Measurements from ENCODE around the gene ITGA3.

The ITGA3 gene

GRCh38 chr17:50132104-50132794 is 76.3 kb downstream of the ITGA3 start:
- DNase-seq = no peak

- no peak for DNase-seq
Measured at GRCh38 chr17:50133028-50133768, 77.3 kb downstream of the ITGA3 start.

- DNase-seq = no peak
Measured at GRCh38 chr17:50133769-50134099, 77.8 kb downstream of the ITGA3 start.

- no peak for DNase-seq
Measured at GRCh38 chr17:50134206-50135110, 78.5 kb downstream of the ITGA3 start.

DNA sequence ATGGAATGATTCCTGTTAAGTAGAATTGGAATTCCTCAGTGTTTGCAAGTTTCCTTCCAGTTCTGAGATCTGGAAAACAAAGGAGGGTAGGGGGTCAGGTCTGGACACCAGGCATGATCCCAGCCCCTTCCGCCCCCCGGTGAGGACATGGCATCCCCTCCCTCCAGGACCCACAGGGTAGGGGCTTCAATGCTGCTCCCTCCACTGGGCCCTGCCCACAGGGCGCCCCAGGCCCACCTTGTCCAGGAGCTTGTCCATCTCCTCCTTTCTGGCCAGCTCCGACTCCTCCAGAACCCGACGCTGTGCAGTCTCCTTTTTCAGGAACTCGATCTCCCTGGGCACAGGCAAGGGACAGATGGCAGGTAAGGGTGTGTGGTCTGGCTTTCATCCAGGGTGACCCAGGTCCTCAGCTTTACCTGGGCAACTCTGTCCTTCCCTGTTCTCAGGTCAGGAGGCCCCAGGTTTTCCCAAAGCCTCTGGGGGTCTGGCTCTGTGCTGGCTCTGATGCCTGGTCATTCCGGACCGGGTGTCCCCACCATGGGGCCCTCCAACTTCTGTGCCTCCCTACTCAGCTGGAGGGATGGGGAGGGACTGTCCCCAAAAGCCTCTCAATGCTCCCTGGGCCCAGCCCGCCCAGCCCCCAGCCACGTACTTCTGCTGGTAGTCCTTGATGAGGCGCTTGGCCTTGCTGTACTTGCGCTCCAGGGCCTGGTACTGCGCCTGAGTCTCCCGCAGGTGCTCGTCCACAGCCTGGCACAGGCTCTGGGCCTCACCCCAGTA is 79.6 kb downstream of the ITGA3 start:
- DNase-seq = no peak

- no peak for DNase-seq
Measured at GRCh38 chr17:50136096-50136687, 80.3 kb downstream of the ITGA3 start.

- DNase-seq = no peak
Measured at GRCh38 chr17:50137042-50137441, 81.1 kb downstream of the ITGA3 start.

DNA sequence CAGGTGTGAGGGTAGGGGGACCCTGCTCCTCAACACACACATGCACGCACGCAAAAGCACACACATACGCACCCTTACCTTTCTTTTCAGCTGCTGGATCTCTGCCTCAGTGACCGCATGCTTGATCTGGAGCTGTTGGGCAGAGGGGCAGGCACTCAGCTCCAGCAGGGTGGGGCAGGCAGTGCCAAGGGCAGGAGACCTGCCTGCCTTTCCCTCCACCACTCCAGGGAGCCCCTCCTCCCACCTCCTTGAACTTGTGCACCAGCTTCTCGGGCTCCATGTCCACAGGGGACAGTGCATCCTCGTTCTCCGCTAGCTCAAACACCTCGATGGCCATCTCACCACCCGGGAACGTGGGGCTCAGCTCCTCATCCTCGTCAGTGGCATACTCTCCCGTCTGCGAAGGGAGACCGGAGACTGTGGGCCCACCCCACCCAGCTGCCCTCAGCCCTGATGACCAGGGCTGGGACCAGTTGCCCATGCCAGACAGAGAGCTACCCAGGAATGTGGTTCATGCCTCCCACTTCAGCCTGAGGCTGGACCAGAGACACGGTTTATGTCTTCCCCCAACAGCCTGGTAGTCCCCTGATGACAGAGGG is 83.4 kb downstream of the ITGA3 start:
- no peak for DNase-seq

All from NCI-H2029 treated with DMSO at 0.1 percent for 48 hours (cell line).